Femur (tissue), 1 donor: ENCODE results near the gene SMIM10L1.

Experiments
- DNase-seq: peaks from one replicate; pipeline ENCODE4 v3.0.0-alpha.2; 2017

Gene SMIM10L1

GRCh38 chr12:11171145-11171968 lies at the start of gene SMIM10L1:
Gene SMIM10L1 (plus strand): TSS chr12:11171194. CDS start chr12:11171357, 163 bp downstream.
- DNase-seq, result peak; percentile 96

GRCh38 chr12:11130382-11130781 lies 40.6 kb upstream of the SMIM10L1 start:
- DNase-seq, result no peak

GRCh38 chr12:11130999-11131398 lies 40.0 kb upstream of the SMIM10L1 start:
- DNase-seq, result no peak

- no peak for DNase-seq
These were observed 37.8 kb upstream of the SMIM10L1 start for GRCh38 chr12:11133162-11133561.

GRCh38 chr12:11133816-11134215 lies 37.2 kb upstream of the SMIM10L1 start:
- no peak for DNase-seq

GRCh38 chr12:11134305-11134704 lies 36.7 kb upstream of the SMIM10L1 start, which contains the start of gene TAS2R30:
Gene TAS2R30 (minus strand): TSS chr12:11134644. CDS start chr12:11134244, 400 bp downstream.
- DNase-seq, result no peak

- no peak for DNase-seq
These were observed 34.9 kb upstream of the SMIM10L1 start for GRCh38 chr12:11136075-11136474.

GRCh38 chr12:11143352-11143751 lies 27.6 kb upstream of the SMIM10L1 start:
- DNase-seq, result no peak

- no peak for DNase-seq
These were observed 26.7 kb upstream of the SMIM10L1 start for GRCh38 chr12:11144297-11144696.

GRCh38 chr12:11147420-11147819 lies 23.6 kb upstream of the SMIM10L1 start:
- no peak for DNase-seq

- no peak for DNase-seq
These were observed 20.2 kb upstream of the SMIM10L1 start for GRCh38 chr12:11150832-11151231.

GRCh38 chr12:11152725-11153124 lies 18.3 kb upstream of the SMIM10L1 start:
- no peak for DNase-seq

GRCh38 chr12:11154400-11154925 lies 16.5 kb upstream of the SMIM10L1 start:
- no peak for DNase-seq

GRCh38 chr12:11158885-11159444 lies 12.0 kb upstream of the SMIM10L1 start:
- DNase-seq, result no peak

- DNase-seq, result no peak
These were observed 8.5 kb upstream of the SMIM10L1 start for GRCh38 chr12:11162502-11162901.

- DNase-seq, result no peak
These were observed 6.6 kb upstream of the SMIM10L1 start for GRCh38 chr12:11164384-11164783.

- no peak for DNase-seq
These were observed 4.7 kb upstream of the SMIM10L1 start for GRCh38 chr12:11166300-11166699.

GRCh38 chr12:11170810-11171144 lies 217 bp upstream of the SMIM10L1 start:
- DNase-seq, result no peak

GRCh38 chr12:11171969-11172675 lies 1.1 kb downstream of the SMIM10L1 start:
- DNase-seq, result no peak

- DNase-seq, result no peak
These were observed 3.0 kb downstream of the SMIM10L1 start for GRCh38 chr12:11174022-11174421.

- DNase-seq, result no peak
These were observed 7.3 kb downstream of the SMIM10L1 start for GRCh38 chr12:11178250-11178649.

GRCh38 chr12:11182529-11182928 lies 11.5 kb downstream of the SMIM10L1 start:
- DNase-seq, result no peak

GRCh38 chr12:11183011-11183410 lies 12.0 kb downstream of the SMIM10L1 start:
- DNase-seq, result no peak

GRCh38 chr12:11186837-11187236 lies 15.8 kb downstream of the SMIM10L1 start, which contains the start of gene TAS2R42:
Gene TAS2R42 (minus strand): TSS chr12:11186937. CDS start chr12:11186937, 0 bp downstream.
- no peak for DNase-seq
